Breast epithelium (tissue), 3 donors: ENCODE results near the gene KLK8.

ENCODE experiments used
- POLR2AphosphoS5 ChIP-seq, 3 donors: sonication (generic); formaldehyde crosslinking; IDR thresholded peaks; one replicate each; pipeline ENCODE4 v1.6.1; 2017; ENCODE audit warnings: antibody characterized with exemption in 3 of 3
- TF ChIP-seq, protein P1 (sequence below), 3 donors: fragments of 450-650 bp; IDR thresholded peaks; one replicate each; pipeline ENCODE4 v1.5.1; 2016 to 2017; ENCODE audit warnings: antibody characterized with exemption in 3 of 3, mild to moderate bottlenecking in 3 of 3, moderate library complexity in 3 of 3

DNA sequence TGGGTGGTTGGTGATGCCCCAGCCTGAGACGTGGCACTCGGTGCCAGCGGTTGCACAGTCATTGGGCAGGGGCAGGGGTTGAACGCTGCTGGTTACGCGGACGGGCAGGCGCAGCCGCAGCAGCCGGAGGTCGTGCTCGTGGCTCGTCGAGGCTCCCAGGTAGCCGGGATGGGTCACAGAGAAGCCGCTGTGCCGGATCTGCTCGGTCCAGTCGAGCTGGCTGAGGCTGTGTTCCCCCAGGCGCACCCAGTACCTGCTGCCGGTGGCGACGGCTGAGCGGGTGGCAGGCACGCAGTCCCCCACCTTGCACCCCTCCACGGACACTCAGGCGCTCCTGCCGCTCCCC, 30.4 kb upstream of the KLK8 start:
- TF ChIP-seq POLR2AphosphoS5 (IDR thresholded peaks at IDR 0.05), result no peak
- TF ChIP-seq, protein P1, sequence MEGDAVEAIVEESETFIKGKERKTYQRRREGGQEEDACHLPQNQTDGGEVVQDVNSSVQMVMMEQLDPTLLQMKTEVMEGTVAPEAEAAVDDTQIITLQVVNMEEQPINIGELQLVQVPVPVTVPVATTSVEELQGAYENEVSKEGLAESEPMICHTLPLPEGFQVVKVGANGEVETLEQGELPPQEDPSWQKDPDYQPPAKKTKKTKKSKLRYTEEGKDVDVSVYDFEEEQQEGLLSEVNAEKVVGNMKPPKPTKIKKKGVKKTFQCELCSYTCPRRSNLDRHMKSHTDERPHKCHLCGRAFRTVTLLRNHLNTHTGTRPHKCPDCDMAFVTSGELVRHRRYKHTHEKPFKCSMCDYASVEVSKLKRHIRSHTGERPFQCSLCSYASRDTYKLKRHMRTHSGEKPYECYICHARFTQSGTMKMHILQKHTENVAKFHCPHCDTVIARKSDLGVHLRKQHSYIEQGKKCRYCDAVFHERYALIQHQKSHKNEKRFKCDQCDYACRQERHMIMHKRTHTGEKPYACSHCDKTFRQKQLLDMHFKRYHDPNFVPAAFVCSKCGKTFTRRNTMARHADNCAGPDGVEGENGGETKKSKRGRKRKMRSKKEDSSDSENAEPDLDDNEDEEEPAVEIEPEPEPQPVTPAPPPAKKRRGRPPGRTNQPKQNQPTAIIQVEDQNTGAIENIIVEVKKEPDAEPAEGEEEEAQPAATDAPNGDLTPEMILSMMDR (IDR thresholded peaks at IDR 0.05), result no peak
